IMR-90 (cell line): Measurements from ENCODE around the gene RSRC1. TPM values are rescaled to one million over a fixed set of nuclear protein-coding genes. Genes with fewer than 3 reads are reported as not detected.

ENCODE experiments used
- ATAC-seq: fragments of 200-7000 bp; cut with Tn5 transposase; 2 replicates; pipeline ENCODE4 v1.9.1; 2020; ENCODE audit warnings: low read depth, mild to moderate bottlenecking, moderate library complexity
- BruUV-seq: library from RNA; stranded (reverse); fragments of 400-500 nt; replicated peaks from 2 replicates; lab custom pipeline; 2021; lab: Mats Ljungman, UMichigan
- CTCF ChIA-PET: fragments of 300-600 bp; formaldehyde crosslinking; extraction: SDS; loops from one replicate; lab custom pipeline; 2021; ENCODE audit warnings: antibody characterized with exemption; lab: Yijun Ruan, JAX
- POLR2A ChIA-PET: fragments of 300-600 bp; sonication (Branson Sonifier 250); formaldehyde crosslinking; loops from one replicate; lab custom pipeline; 2022; ENCODE audit warnings: antibody characterized with exemption; ENCODE audit not compliant: unreplicated experiment; lab: Charles Lee
- DNase-seq: peaks from one replicate; pipeline ENCODE4 v3.0.0; 2013
- H2AFZ ChIP-seq: replicated peaks from 2 replicates; pipeline ENCODE3; 2013; ENCODE audit warnings: low read length, mild to moderate bottlenecking; ENCODE audit not compliant: poor library complexity
- H2AK5ac ChIP-seq: 2 replicates; pipeline ENCODE4 v1.6.1; 2013; ENCODE audit warnings: low read depth, low read length, inconsistent platforms
- H2AK9ac ChIP-seq: replicated peaks from 2 replicates; pipeline ENCODE3; 2013; ENCODE audit warnings: mild to moderate bottlenecking, low read depth, low read length, moderate library complexity; ENCODE audit not compliant: poor library complexity
- H2BK120ac ChIP-seq: 2 replicates; pipeline ENCODE4 v1.6.1; 2013; ENCODE audit warnings: low read depth, low read length, inconsistent platforms
- H2BK15ac ChIP-seq: 3 replicates; pipeline ENCODE4 v1.6.1; 2013; ENCODE audit warnings: low read depth, low read length, inconsistent platforms
- H2BK20ac ChIP-seq: 2 replicates; pipeline ENCODE4 v1.6.1; 2013; ENCODE audit warnings: low read depth, mild to moderate bottlenecking, inconsistent platforms, low read length, moderate library complexity
- H2BK5ac ChIP-seq: 2 replicates; pipeline ENCODE4 v1.6.1; 2013; ENCODE audit warnings: mild to moderate bottlenecking, low read depth, low read length, inconsistent platforms; ENCODE audit not compliant: poor library complexity, severe bottlenecking
- H3K14ac ChIP-seq: replicated peaks from 2 replicates; pipeline ENCODE4 v1.6.1; 2013; ENCODE audit warnings: low read depth, low read length, inconsistent platforms
- H3K18ac ChIP-seq: 2 replicates; pipeline ENCODE4 v1.6.1; 2013; ENCODE audit warnings: low read depth, low read length, control low read depth
- H3K23ac ChIP-seq: 2 replicates; pipeline ENCODE4 v1.6.1; 2013; ENCODE audit warnings: low read depth, low read length, inconsistent platforms
- H3K27ac ChIP-seq: 2 replicates; pipeline ENCODE4 v1.5.1; 2013; ENCODE audit warnings: mild to moderate bottlenecking, control low read depth, low read length; ENCODE audit not compliant: insufficient read depth
- H3K27me3 ChIP-seq: 2 replicates; pipeline ENCODE4 v1.6.1; 2013; ENCODE audit warnings: low read length; ENCODE audit not compliant: control insufficient read depth, insufficient read depth
- H3K36me3 ChIP-seq: 2 replicates; pipeline ENCODE4 v1.6.1; 2013; ENCODE audit warnings: low read length, mixed read lengths; ENCODE audit not compliant: control insufficient read depth, insufficient read depth
- H3K4ac ChIP-seq: 2 replicates; pipeline ENCODE4 v1.6.1; 2013; ENCODE audit warnings: low read depth, low read length, inconsistent platforms
- H3K4me1 ChIP-seq: 2 replicates; pipeline ENCODE4 v1.6.1; 2013; ENCODE audit warnings: low read length, mixed read lengths; ENCODE audit not compliant: control insufficient read depth, insufficient read depth
- H3K4me2 ChIP-seq: 2 replicates; pipeline ENCODE4 v1.6.1; 2013; ENCODE audit warnings: low read depth, mild to moderate bottlenecking, control low read depth, low read length, moderate library complexity
- H3K4me3 ChIP-seq: 2 replicates; pipeline ENCODE4 v1.5.1; 2013; ENCODE audit warnings: low read depth, mild to moderate bottlenecking, control low read depth, low read length, moderate library complexity; ENCODE audit not compliant: insufficient read depth
- H3K56ac ChIP-seq: 2 replicates; pipeline ENCODE4 v1.6.1; 2013; ENCODE audit warnings: low read length, inconsistent platforms; ENCODE audit not compliant: insufficient read depth; ENCODE audit errors: extremely low read depth
- H3K79me1 ChIP-seq, 2 experiments: 2 replicates each; pipeline ENCODE4 v1.6.1; 2013; ENCODE audit warnings: low read length in 2 of 2, inconsistent platforms in 1 of 2, low read depth in 1 of 2
- H3K9ac ChIP-seq: 2 replicates; pipeline ENCODE4 v1.6.1; 2013; ENCODE audit warnings: low read depth, low read length, control low read depth
- H3K9me1 ChIP-seq: 2 replicates; pipeline ENCODE4 v1.6.1; 2013; ENCODE audit warnings: low read length, inconsistent platforms; ENCODE audit not compliant: insufficient read depth
- H3K9me3 ChIP-seq: 2 replicates; pipeline ENCODE4 v1.6.1; 2013; ENCODE audit warnings: low read length; ENCODE audit not compliant: control insufficient read depth, insufficient read depth
- H4K20me1 ChIP-seq: 2 replicates; pipeline ENCODE4 v1.6.1; 2013; ENCODE audit warnings: low read length, inconsistent platforms; ENCODE audit not compliant: insufficient read depth
- H4K5ac ChIP-seq: 2 replicates; pipeline ENCODE4 v1.6.1; 2013; ENCODE audit warnings: mild to moderate bottlenecking, low read depth, low read length, control low read depth
- H4K8ac ChIP-seq, 2 experiments: 2 replicates each; pipeline ENCODE4 v1.6.1; 2013; ENCODE audit warnings: low read depth in 2 of 2, low read length in 2 of 2, control low read depth in 1 of 2, inconsistent platforms in 1 of 2
- H4K91ac ChIP-seq: 2 replicates; pipeline ENCODE4 v1.6.1; 2013; ENCODE audit warnings: low read depth, low read length, inconsistent platforms; ENCODE audit not compliant: insufficient read depth
- ELK1 ChIP-seq: fragments of 150-350 bp; IDR thresholded peaks from 2 replicates; pipeline ENCODE4 v1.6.1; 2016; ENCODE audit warnings: low read depth, mild to moderate bottlenecking, low read length, moderate library complexity, borderline replicate concordance
- POLR2A ChIP-seq: IDR thresholded peaks from 2 replicates; pipeline ENCODE4 v1.6.1; 2012; ENCODE audit warnings: mild to moderate bottlenecking, low read depth, low read length
- RFX5 ChIP-seq: IDR thresholded peaks from 2 replicates; pipeline ENCODE4 v1.8.0; 2012; ENCODE audit warnings: low read depth, mild to moderate bottlenecking, low read length, moderate library complexity
- WGBS, 2 experiments: methylation state at CpG; one replicate each; pipeline versions ENCODE4 v1.1.5 to v1.1.7; 2013; ENCODE audit warnings: missing lambda C conversion rate in 2 of 2; ENCODE audit not compliant: insufficient read length in 1 of 2; ENCODE audit errors: extremely low coverage in 2 of 2; 5-methylcytosine and 5-hydroxymethylcytosine counted together
- dilution Hi-C: fragments of 300-500 bp; cut with HindIII; formaldehyde crosslinking; loops from one replicate; pipeline ENCODE4 v1.14.3; 2018; ENCODE audit warnings: low sequenced_read_pairs; ENCODE audit not compliant: unreplicated experiment
- in situ Hi-C: fragments of 300-500 bp; cut with MboI; formaldehyde crosslinking; loops from 3 replicates; pipeline ENCODE4 v1.14.3; 2019; ENCODE audit warnings: low sequenced_read_pairs, inconsistent platforms, mixed read lengths
- intact Hi-C: fragments of 100-400 bp; cut with micrococcal nuclease; formaldehyde crosslinking; loops from 2 replicates; pipeline ENCODE4 v1.10.0; 2022
- polyA plus RNA-seq, 3 experiments: library from polyadenylated mRNA; depleted of rRNA; stranded (reverse); fragments of >200 nt; gene quantifications; 2 replicates each; pipeline ENCODE4 v1.2.3, GENCODE V29; 2012; ENCODE audit warnings: low replicate concordance in 1 of 3
- total RNA-seq: library from RNA; depleted of rRNA; stranded (reverse); fragments of >200 nt; gene quantifications from 2 replicates; pipeline ENCODE4 v1.2.3, GENCODE V29; 2012

Gene RSRC1
- total and polyA plus RNA-seq, 2 of the 4 experiments (the other 2 are of a cell fraction): 3.8 to 41.8 TPM

GRCh38 chr3:158493931-158494330, 384.0 kb downstream of the RSRC1 start:
- H2AFZ ChIP-seq: no peak overlapping the region
- H3K79me1 ChIP-seq: no peaks in the 10 kb centered on the region
- H3K9ac ChIP-seq: no peak overlapping the region
- intact Hi-C loops: no loop called here
- H3K56ac ChIP-seq: no peak overlapping the region
- WGBS, 2 experiments: no CpG with 5 or more reads among the region's 1 CpG
- H2AK9ac ChIP-seq: no peak overlapping the region
- DNase-seq: no peak
- H2BK15ac ChIP-seq: no peak overlapping the region
- in situ Hi-C loops: no loop called here
- ChIA-PET POLR2A (no interaction called here), CTCF (interaction anchor here (0.9 kb wide), 1 partner anchor 343 kb away, joined by 3 read pairs; no protein-coding TSS in a partner anchor)
- no peak for ATAC-seq
- H3K27ac ChIP-seq: no peak overlapping the region
- H2BK20ac ChIP-seq: no peak overlapping the region
- no peaks in the 10 kb centered on the region for H3K9me3 ChIP-seq
- no peak overlapping the region for H3K14ac ChIP-seq
- BruUV-seq: no TSS peak
- H3K18ac ChIP-seq: no peak overlapping the region
- no peak overlapping the region for H2BK120ac ChIP-seq
- no peak overlapping the region for H2BK5ac ChIP-seq
- H4K8ac ChIP-seq: no peak overlapping the region
- H3K36me3 ChIP-seq: no peaks in the 10 kb centered on the region
- no peaks in the 10 kb centered on the region for H3K27me3 ChIP-seq
- H2AK5ac ChIP-seq: no peak overlapping the region
- H3K4me1 ChIP-seq: no peaks in the 10 kb centered on the region
- H3K4me2 ChIP-seq: no peak overlapping the region
- no peak for TF ChIP-seq RFX5
- TF ChIP-seq POLR2A: no peak
- no peak for TF ChIP-seq ELK1
- dilution Hi-C loops: no loop called here
- no peak overlapping the region for H4K5ac ChIP-seq
- no peaks in the 10 kb centered on the region for H4K20me1 ChIP-seq
- H3K4ac ChIP-seq: no peak overlapping the region
- H3K9me1 ChIP-seq: no peaks in the 10 kb centered on the region
- no peak overlapping the region for H3K4me3 ChIP-seq
- no peak overlapping the region for H4K91ac ChIP-seq
- H3K23ac ChIP-seq: no peak overlapping the region
